Tibial nerve (tissue), 3 donors: ENCODE data around the gene RAP1GAP.

Experiments used
- POLR2A ChIP-seq, 2 donors: fragments of 450-650 bp; IDR thresholded peaks; one replicate each; pipeline ENCODE4 v1.6.1; 2017; ENCODE audit warnings: antibody characterized with exemption in 2 of 2, mild to moderate bottlenecking in 2 of 2, moderate library complexity in 2 of 2
- TF ChIP-seq, protein P1 (sequence below), 5 experiments: fragments of 200-600 bp in 3 of 5; fragments of 450-650 bp in 2 of 5; sonication (generic) in 3 of 5; IDR thresholded peaks; one replicate each; pipeline ENCODE4 v1.5.1; 2016 to 2019; ENCODE audit warnings: antibody characterized with exemption in 5 of 5, mild to moderate bottlenecking in 3 of 5, moderate library complexity in 2 of 5

- TF ChIP-seq POLR2A (IDR thresholded peaks at IDR 0.05) = no peak
- TF ChIP-seq, protein P1, sequence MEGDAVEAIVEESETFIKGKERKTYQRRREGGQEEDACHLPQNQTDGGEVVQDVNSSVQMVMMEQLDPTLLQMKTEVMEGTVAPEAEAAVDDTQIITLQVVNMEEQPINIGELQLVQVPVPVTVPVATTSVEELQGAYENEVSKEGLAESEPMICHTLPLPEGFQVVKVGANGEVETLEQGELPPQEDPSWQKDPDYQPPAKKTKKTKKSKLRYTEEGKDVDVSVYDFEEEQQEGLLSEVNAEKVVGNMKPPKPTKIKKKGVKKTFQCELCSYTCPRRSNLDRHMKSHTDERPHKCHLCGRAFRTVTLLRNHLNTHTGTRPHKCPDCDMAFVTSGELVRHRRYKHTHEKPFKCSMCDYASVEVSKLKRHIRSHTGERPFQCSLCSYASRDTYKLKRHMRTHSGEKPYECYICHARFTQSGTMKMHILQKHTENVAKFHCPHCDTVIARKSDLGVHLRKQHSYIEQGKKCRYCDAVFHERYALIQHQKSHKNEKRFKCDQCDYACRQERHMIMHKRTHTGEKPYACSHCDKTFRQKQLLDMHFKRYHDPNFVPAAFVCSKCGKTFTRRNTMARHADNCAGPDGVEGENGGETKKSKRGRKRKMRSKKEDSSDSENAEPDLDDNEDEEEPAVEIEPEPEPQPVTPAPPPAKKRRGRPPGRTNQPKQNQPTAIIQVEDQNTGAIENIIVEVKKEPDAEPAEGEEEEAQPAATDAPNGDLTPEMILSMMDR (IDR thresholded peaks at IDR 0.05) = no peak
Measured at GRCh38 chr1:21553116-21553926, 115.8 kb downstream of the RAP1GAP start.
